OCI-LY1 (cell line): ENCODE measurements around the gene PRKCE.

Source experiments
- CTCF ChIP-seq: fragments of 200-600 bp; sonication (generic), shearing (Covaris generic); IDR thresholded peaks from 2 replicates; pipeline ENCODE4 v1.5.1; 2017; ENCODE audit warnings: mild to moderate bottlenecking, antibody characterized with exemption, low read length, moderate library complexity, mixed read lengths
- EZH2 ChIP-seq: fragments of 200-600 bp; sonication (generic), shearing (Covaris generic); IDR thresholded peaks from 2 replicates; pipeline ENCODE4 v1.8.0; 2017; ENCODE audit warnings: borderline replicate concordance, mixed run types, mild to moderate bottlenecking, antibody characterized with exemption, low read length, moderate library complexity, mixed read lengths

DNA sequence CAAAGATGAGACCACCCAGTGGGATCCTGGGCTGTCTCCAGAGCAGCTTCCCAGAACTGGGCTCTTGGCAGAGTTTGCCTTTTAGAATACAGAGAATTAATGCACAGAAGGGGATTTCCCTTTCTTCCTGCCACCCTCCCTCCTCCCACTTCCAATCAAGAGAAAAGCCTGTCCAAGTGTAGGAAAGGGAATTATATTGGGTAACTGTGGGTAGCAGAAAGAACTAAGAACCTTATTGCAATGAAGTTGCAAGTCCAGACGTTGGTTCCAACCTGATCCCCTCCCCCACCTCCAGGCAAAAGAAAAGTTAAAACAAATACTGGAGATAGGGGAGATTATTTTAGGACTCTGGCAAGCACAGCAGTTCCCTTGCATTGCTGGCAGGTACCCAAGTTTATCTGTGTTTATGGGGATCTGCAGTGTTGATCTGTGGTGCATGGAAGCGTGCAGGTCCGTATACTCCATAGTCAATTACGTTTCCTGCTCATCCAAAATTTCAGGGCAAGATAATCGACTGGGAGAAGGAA is 114.3 kb downstream of the PRKCE start:
- TF ChIP-seq CTCF = no peak
- TF ChIP-seq EZH2 = no peak
